Adrenal gland (tissue), 5 donors: ENCODE data around the gene TMEM201.

ENCODE experiments used
- CTCF ChIP-seq, 6 experiments: fragments of 450-650 bp in 4 of 6; fragments of 200-600 bp in 2 of 6; sonication (generic) in 1 of 6; IDR thresholded peaks; 1 replicate in 5 of 6; 2 replicates in 1 of 6; pipeline versions ENCODE4 v1.5.1 to v1.8.0; 2016 to 2021; ENCODE audit warnings: antibody characterized with exemption in 6 of 6, mild to moderate bottlenecking in 2 of 6, moderate library complexity in 1 of 6
- POLR2A ChIP-seq, 2 donors: fragments of 450-650 bp; IDR thresholded peaks; one replicate each; pipeline ENCODE4 v1.6.1; 2017; ENCODE audit warnings: antibody characterized with exemption in 2 of 2, mild to moderate bottlenecking in 2 of 2, moderate library complexity in 1 of 2
- donor health status: DM: no; HTN: no; CAD: no.

- peak in 3 of 6 experiments; percentile 73 to 88 (median 84) for TF ChIP-seq CTCF (IDR thresholded peaks at IDR 0.05)
- TF ChIP-seq POLR2A (IDR thresholded peaks at IDR 0.05), result peak in 1 of 2 donors; percentile 51
Measured at GRCh38 chr1:9588551-9589143, at the start of gene TMEM201.
